ENCODE results near the gene TPM2.
A peak's percentile ranks its signal among the peaks of the same experiment; 100 is the strongest.

- TF ChIP-seq EP300 (IDR thresholded peaks at IDR 0.05; ENCODE audit: low read depth) (no peak), POLR2A (IDR thresholded peaks at IDR 0.05) (peak; percentile 80), CTCF (IDR thresholded peaks at IDR 0.05) (no peak), POLR2AphosphoS5 (IDR thresholded peaks at IDR 0.05) (peak; percentile 93 to 98 (median 96))
Observed at GRCh38 chr9:35689542-35690293, at the start of gene TPM2.
